ENCODE data around the gene MTHFD1L.

Gene MTHFD1L

DNA sequence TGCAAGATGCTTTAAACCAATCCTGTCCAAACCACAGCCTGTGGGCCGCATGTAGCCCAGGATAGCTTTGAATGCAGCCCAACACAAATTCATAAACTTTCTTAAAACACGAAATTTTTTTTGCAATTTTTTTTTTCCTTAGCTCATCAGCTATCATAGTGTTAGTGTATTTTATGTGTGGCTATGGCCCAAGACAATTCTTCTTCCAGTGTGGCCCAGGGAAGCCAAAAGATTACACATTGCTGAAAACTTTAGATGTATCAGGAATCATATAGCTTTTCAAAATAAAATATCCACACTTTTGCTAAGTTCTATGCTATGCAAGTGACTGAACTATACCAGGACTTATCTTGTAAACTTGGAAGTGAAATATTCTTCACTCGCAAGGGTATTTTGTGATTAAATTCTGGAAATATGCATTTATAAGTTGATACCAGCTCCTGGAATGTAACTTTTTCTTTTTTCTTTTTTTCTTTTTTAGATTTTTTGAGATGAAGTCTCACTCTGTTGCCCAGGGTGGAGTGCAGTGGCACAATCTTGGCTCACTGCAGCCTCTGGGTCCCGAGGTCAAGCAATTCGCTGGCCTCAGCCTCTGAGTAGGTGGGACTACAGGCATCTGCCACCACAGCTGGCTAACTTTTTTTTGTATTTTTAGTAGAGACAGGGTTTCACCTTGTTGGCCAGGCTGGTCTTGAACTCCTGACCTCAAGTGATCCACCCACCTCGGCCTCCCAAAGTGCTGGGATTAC, 49.8 kb downstream of the MTHFD1L start:
- Histone ChIP-seq H3K4me3 (ENCODE audit: low read length) (no peak overlapping the region), H3K36me3 (ENCODE audit: control insufficient read depth, insufficient read depth, low read length) (peaks cover 2% of the 10 kb centered on the region; the same call in 1 of the 2 replicates)

DNA sequence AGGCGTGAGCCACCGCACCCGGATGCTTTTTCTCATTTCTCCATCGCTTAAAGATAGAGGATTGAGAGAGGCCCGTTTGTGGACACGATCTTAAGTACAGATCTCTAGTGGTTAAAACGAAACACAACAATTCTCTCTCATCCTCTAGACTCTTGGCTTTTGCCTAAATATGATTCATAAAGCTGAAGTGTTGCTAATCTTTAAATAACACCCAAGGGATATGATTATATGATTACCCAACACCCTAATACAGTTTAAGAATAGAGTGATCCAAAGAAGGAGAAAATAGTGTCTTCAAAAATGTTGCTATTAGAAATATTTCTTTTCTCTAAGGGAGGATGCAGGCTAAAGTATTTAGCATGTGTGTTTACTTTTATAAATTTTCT, 50.4 kb downstream of the MTHFD1L start:
- Histone ChIP-seq H3K9me3 (ENCODE audit: control insufficient read depth, insufficient read depth, low read length) (no peaks in the 10 kb centered on the region), H3K27ac (ENCODE audit: low read length) (no peak overlapping the region), H3K36me3 (ENCODE audit: control insufficient read depth, insufficient read depth, low read length) (peaks cover 2% of the 10 kb centered on the region; the same call in 1 of the 2 replicates), H3K4me1 (ENCODE audit: control insufficient read depth, insufficient read depth, low read length) (no peaks in the 10 kb centered on the region), H3K27me3 (ENCODE audit: control insufficient read depth, insufficient read depth, low read length) (no peaks in the 10 kb centered on the region), H3K4me3 (ENCODE audit: low read length) (no peak overlapping the region)
- no CpG with 5 or more reads among the region's 7 CpGs for WGBS (ENCODE audit: insufficient coverage, insufficient read length)
- no peak for DNase-seq (ENCODE audit: low read depth, low spot score)

More for the DNA sequence above, 49.8 kb downstream of the MTHFD1L start:
- DNase-seq (ENCODE audit: low read depth, low spot score) = no peak
- Histone ChIP-seq H3K27me3 (ENCODE audit: control insufficient read depth, insufficient read depth, low read length) (no peaks in the 10 kb centered on the region), H3K4me1 (ENCODE audit: control insufficient read depth, insufficient read depth, low read length) (no peaks in the 10 kb centered on the region), H3K27ac (ENCODE audit: low read length) (no peak overlapping the region), H3K9me3 (ENCODE audit: control insufficient read depth, insufficient read depth, low read length) (no peaks in the 10 kb centered on the region)
- WGBS (ENCODE audit: insufficient coverage, insufficient read length) = no CpG with 5 or more reads among the region's 6 CpGs

DNA sequence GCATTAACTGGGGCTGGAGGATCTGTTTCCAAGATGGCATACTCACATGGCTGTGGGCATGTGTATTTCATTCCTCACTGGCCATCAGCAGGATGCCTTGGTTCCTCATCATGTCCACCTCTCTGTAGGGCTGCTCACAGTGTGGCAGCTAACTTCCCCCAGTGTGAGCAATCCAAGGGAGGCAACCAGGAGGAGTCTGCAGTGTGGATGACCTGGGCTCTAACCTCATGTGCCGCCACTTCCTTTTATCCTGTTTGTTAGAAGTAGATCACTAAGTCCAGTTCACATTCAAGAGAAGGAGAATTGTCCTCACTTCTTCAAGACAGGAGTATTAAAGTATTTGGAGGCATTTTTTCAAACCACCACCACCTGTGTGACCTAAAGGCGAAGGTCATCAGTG, 54.4 kb downstream of the MTHFD1L start:
- peaks cover 2% of the 10 kb centered on the region; the same call in 1 of the 2 replicates for H3K36me3 ChIP-seq (ENCODE audit: control insufficient read depth, insufficient read depth, low read length)

GRCh38 chr6:150922137-150922536, 56.6 kb downstream of the MTHFD1L start:
- no peak for DNase-seq (ENCODE audit: low read depth, low spot score)
- no peak overlapping the region for H3K4me3 ChIP-seq (ENCODE audit: low read length)
- WGBS (ENCODE audit: insufficient coverage, insufficient read length) = no CpG with 5 or more reads among the region's 2 CpGs
- no peaks in the 10 kb centered on the region for H3K9me3 ChIP-seq (ENCODE audit: control insufficient read depth, insufficient read depth, low read length)
- H3K4me1 ChIP-seq (ENCODE audit: control insufficient read depth, insufficient read depth, low read length) = no peaks in the 10 kb centered on the region
- H3K27me3 ChIP-seq (ENCODE audit: control insufficient read depth, insufficient read depth, low read length) = no peaks in the 10 kb centered on the region
- no peak overlapping the region for H3K27ac ChIP-seq (ENCODE audit: low read length)
- peaks cover 5% of the 10 kb centered on the region; the same call in 1 of the 2 replicates for H3K36me3 ChIP-seq (ENCODE audit: control insufficient read depth, insufficient read depth, low read length)

More for the DNA sequence above, 54.4 kb downstream of the MTHFD1L start:
- WGBS (ENCODE audit: insufficient coverage, insufficient read length) = no CpG with 5 or more reads among the region's 2 CpGs
- H3K4me3 ChIP-seq (ENCODE audit: low read length) = no peak overlapping the region
- no peaks in the 10 kb centered on the region for H3K4me1 ChIP-seq (ENCODE audit: control insufficient read depth, insufficient read depth, low read length)
- H3K9me3 ChIP-seq (ENCODE audit: control insufficient read depth, insufficient read depth, low read length) = no peaks in the 10 kb centered on the region
- no peaks in the 10 kb centered on the region for H3K27me3 ChIP-seq (ENCODE audit: control insufficient read depth, insufficient read depth, low read length)
- H3K27ac ChIP-seq (ENCODE audit: low read length) = no peak overlapping the region
- DNase-seq (ENCODE audit: low read depth, low spot score) = no peak

DNA sequence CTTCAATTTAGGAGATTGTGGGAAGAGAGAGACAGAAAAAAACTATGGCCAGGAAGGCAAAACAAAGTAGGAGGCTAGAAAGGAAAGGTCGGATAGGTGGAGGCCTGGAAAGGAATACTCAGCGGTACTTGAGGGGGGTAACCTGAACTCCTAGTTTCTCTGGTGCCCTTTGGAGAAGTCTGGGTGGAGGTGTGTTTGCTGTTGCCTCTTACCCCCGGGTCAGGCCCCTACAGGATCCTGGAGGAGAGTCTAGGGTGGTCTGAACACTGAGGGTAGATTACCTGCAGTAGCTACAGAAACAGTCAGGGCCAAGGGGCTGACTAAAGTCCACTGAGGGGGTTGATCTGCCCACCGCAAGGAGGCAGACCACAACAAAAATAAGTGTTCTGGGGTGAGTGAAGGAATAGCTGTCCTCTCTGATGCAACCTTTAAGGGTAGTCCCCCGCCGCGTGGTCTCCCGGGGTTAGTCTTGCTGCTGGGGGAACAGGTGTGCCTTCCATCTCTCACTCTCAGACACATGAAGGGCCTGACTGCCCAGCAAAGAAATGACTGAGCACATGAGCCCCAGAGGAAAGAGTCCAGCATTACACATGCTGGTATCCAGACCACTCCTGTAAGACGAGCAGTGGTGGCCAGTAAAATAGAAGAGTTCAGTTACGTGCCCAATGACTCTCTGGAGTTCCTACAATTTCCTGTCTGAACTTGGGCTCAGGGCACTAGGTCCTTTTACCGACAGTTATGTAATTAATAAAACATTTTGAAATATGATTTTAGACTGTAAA, 59.5 kb downstream of the MTHFD1L start:
- no CpG with 5 or more reads among the region's 11 CpGs for WGBS (ENCODE audit: insufficient coverage, insufficient read length)
- H3K9me3 ChIP-seq (ENCODE audit: control insufficient read depth, insufficient read depth, low read length) = no peaks in the 10 kb centered on the region
- no peak overlapping the region for H3K27ac ChIP-seq (ENCODE audit: low read length)
- H3K36me3 ChIP-seq (ENCODE audit: control insufficient read depth, insufficient read depth, low read length) = peaks cover 3% of the 10 kb centered on the region; the same call in 1 of the 2 replicates
- no peak for DNase-seq (ENCODE audit: low read depth, low spot score)
- no peaks in the 10 kb centered on the region for H3K4me1 ChIP-seq (ENCODE audit: control insufficient read depth, insufficient read depth, low read length)
- H3K4me3 ChIP-seq (ENCODE audit: low read length) = no peak overlapping the region
- H3K27me3 ChIP-seq (ENCODE audit: control insufficient read depth, insufficient read depth, low read length) = no peaks in the 10 kb centered on the region

DNA sequence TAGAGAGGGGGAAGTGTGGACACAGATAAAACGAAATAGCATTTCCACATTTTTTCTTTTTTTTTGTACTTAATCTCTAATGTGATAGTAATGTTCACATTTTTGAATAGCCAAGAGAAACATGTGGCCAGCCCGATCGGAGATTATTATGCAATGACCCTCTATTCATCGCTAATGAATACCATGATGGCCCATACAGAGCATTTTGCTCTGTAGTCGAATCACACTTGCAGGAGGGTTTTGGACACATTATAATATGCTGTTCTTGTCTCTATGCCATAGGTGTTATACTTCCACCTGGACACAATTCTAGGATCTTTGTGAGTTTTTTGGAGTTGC, 60.1 kb downstream of the MTHFD1L start:
- no peak for DNase-seq (ENCODE audit: low read depth, low spot score)
- Histone ChIP-seq H3K4me3 (ENCODE audit: low read length) (no peak overlapping the region), H3K36me3 (ENCODE audit: control insufficient read depth, insufficient read depth, low read length) (peaks cover 3% of the 10 kb centered on the region; the same call in 1 of the 2 replicates), H3K9me3 (ENCODE audit: control insufficient read depth, insufficient read depth, low read length) (no peaks in the 10 kb centered on the region), H3K27ac (ENCODE audit: low read length) (no peak overlapping the region), H3K27me3 (ENCODE audit: control insufficient read depth, insufficient read depth, low read length) (no peaks in the 10 kb centered on the region), H3K4me1 (ENCODE audit: control insufficient read depth, insufficient read depth, low read length) (no peaks in the 10 kb centered on the region)
- WGBS (ENCODE audit: insufficient coverage, insufficient read length) = no CpG with 5 or more reads among the region's 5 CpGs

GRCh38 chr6:150925976-150926375, 60.5 kb downstream of the MTHFD1L start:
- Histone ChIP-seq H3K36me3 (ENCODE audit: control insufficient read depth, insufficient read depth, low read length) (peaks cover 3% of the 10 kb centered on the region; the same call in 1 of the 2 replicates), H3K4me3 (ENCODE audit: low read length) (no peak overlapping the region), H3K27ac (ENCODE audit: low read length) (no peak overlapping the region), H3K9me3 (ENCODE audit: control insufficient read depth, insufficient read depth, low read length) (no peaks in the 10 kb centered on the region), H3K27me3 (ENCODE audit: control insufficient read depth, insufficient read depth, low read length) (no peaks in the 10 kb centered on the region), H3K4me1 (ENCODE audit: control insufficient read depth, insufficient read depth, low read length) (no peaks in the 10 kb centered on the region)
- WGBS (ENCODE audit: insufficient coverage, insufficient read length) = 100% methylated on average over 1 of the region's 7 CpGs
- no peak for DNase-seq (ENCODE audit: low read depth, low spot score)

DNA sequence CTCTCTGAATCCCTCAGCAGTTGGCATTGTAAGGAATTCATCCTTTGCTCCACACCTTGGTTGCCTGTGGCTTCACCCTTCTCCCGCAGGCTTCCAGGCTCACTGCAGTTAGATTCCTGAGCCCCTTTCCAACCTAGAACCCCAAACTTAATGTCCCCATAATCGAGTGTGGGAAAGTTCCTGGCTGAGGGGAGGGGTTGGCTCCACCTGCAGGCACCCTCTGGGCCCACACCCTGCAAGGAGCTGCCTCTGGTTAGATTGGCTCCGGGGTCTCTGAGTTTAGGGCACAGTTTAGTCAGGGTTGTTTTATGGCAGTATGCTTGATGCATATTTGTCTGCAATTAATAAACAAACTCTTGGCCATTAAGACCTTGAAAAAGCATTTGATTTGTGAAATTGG, 63.4 kb downstream of the MTHFD1L start:
- DNase-seq (ENCODE audit: low read depth, low spot score) = no peak
- Histone ChIP-seq H3K27me3 (ENCODE audit: control insufficient read depth, insufficient read depth, low read length) (no peaks in the 10 kb centered on the region; the same call in 1 of the 2 replicates), H3K36me3 (ENCODE audit: control insufficient read depth, insufficient read depth, low read length) (peaks cover 3% of the 10 kb centered on the region; the same call in 1 of the 2 replicates), H3K4me3 (ENCODE audit: low read length) (no peak overlapping the region), H3K4me1 (ENCODE audit: control insufficient read depth, insufficient read depth, low read length) (no peaks in the 10 kb centered on the region), H3K9me3 (ENCODE audit: control insufficient read depth, insufficient read depth, low read length) (no peaks in the 10 kb centered on the region), H3K27ac (ENCODE audit: low read length) (no peak overlapping the region)
- WGBS (ENCODE audit: insufficient coverage, insufficient read length) = no CpG with 5 or more reads among the region's 3 CpGs

- Histone ChIP-seq H3K36me3 (ENCODE audit: control insufficient read depth, insufficient read depth, low read length) (peaks cover 3% of the 10 kb centered on the region; the same call in 1 of the 2 replicates), H3K4me1 (ENCODE audit: control insufficient read depth, insufficient read depth, low read length) (no peaks in the 10 kb centered on the region), H3K27ac (ENCODE audit: low read length) (no peak overlapping the region), H3K27me3 (ENCODE audit: control insufficient read depth, insufficient read depth, low read length) (no peaks in the 10 kb centered on the region; the same call in 1 of the 2 replicates), H3K9me3 (ENCODE audit: control insufficient read depth, insufficient read depth, low read length) (no peaks in the 10 kb centered on the region), H3K4me3 (ENCODE audit: low read length) (no peak overlapping the region)
- no peak for DNase-seq (ENCODE audit: low read depth, low spot score)
- WGBS (ENCODE audit: insufficient coverage, insufficient read length) = no CpG with 5 or more reads among the region's 2 CpGs
Observed at GRCh38 chr6:150929416-150929815, 63.9 kb downstream of the MTHFD1L start.

DNA sequence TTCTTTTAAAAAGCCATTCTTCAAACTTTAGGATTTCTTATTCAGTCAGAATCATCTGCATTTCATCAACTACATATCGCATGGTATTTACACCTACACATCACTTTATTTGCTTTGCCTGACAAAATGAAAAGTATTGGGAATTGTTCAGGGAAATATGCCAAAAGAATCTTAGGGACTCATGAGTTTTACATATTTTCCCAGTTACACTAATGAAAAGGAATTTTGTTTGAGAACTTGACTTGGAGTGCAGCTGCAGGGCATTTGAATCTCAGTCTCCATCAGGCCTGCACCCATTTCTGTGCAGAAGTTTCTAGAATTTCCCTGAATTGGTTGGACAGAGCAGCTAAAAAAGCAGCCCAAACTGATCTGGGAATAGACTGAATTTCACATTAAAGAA, 65.3 kb downstream of the MTHFD1L start:
- H3K4me1 ChIP-seq (ENCODE audit: control insufficient read depth, insufficient read depth, low read length) = no peaks in the 10 kb centered on the region
- H3K27ac ChIP-seq (ENCODE audit: low read length) = no peak overlapping the region
- DNase-seq (ENCODE audit: low read depth, low spot score) = no peak
- no peaks in the 10 kb centered on the region for H3K9me3 ChIP-seq (ENCODE audit: control insufficient read depth, insufficient read depth, low read length)
- WGBS (ENCODE audit: insufficient coverage, insufficient read length) = no CpG with 5 or more reads among the region's 1 CpG
- H3K4me3 ChIP-seq (ENCODE audit: low read length) = no peak overlapping the region
- peaks cover 3% of the 10 kb centered on the region; the same call in 1 of the 2 replicates for H3K36me3 ChIP-seq (ENCODE audit: control insufficient read depth, insufficient read depth, low read length)
- no peaks in the 10 kb centered on the region; the same call in 1 of the 2 replicates for H3K27me3 ChIP-seq (ENCODE audit: control insufficient read depth, insufficient read depth, low read length)
